Loucy (cell line): Measurements from ENCODE around the gene MT4.
A peak's percentile ranks its signal among the peaks of the same experiment; 100 is the strongest.

Experiments used
- H2AFZ ChIP-seq: fragments of 200-600 bp; sonication (generic); 2 replicates; pipeline ENCODE4 v1.6.0; 2016; ENCODE audit warnings: antibody characterized with exemption, mild to moderate bottlenecking, low read length, moderate library complexity
- H3F3A ChIP-seq: fragments of 200-600 bp; 2 replicates; pipeline ENCODE4 v1.6.0; 2016; ENCODE audit warnings: antibody characterized with exemption, low read depth, mild to moderate bottlenecking
- H3K27me3 ChIP-seq: fragments of 200-600 bp; sonication (generic); 2 replicates; pipeline ENCODE4 v1.6.1; 2014; ENCODE audit warnings: low read length, mild to moderate bottlenecking; ENCODE audit not compliant: insufficient read depth, poor library complexity, severe bottlenecking
- H3K36me3 ChIP-seq: fragments of 200-600 bp; sonication (generic); 2 replicates; pipeline ENCODE4 v1.6.1; 2016; ENCODE audit warnings: low read length; ENCODE audit not compliant: insufficient read depth
- H3K4me1 ChIP-seq: fragments of 200-600 bp; sonication (generic); 2 replicates; pipeline ENCODE4 v1.5.1; 2014; ENCODE audit warnings: low read length, mild to moderate bottlenecking; ENCODE audit not compliant: insufficient read depth, poor library complexity, severe bottlenecking
- H3K4me2 ChIP-seq: fragments of 200-600 bp; sonication (generic); 2 replicates; pipeline ENCODE4 v1.6.0; 2014; ENCODE audit warnings: antibody characterized with exemption, low read length, low read depth, mild to moderate bottlenecking; ENCODE audit not compliant: poor library complexity, severe bottlenecking
- H3K4me3 ChIP-seq: fragments of 200-600 bp; sonication (generic); 2 replicates; pipeline ENCODE4 v1.5.1; 2014; ENCODE audit warnings: low read length, mild to moderate bottlenecking, mixed read lengths; ENCODE audit not compliant: poor library complexity, severe bottlenecking
- H3K79me2 ChIP-seq: fragments of 200-600 bp; sonication (generic); 2 replicates; pipeline ENCODE4 v1.6.1; 2014; ENCODE audit warnings: low read length; ENCODE audit not compliant: insufficient read depth
- H3K9ac ChIP-seq: fragments of 200-600 bp; sonication (generic); 2 replicates; pipeline ENCODE4 v1.6.0; 2014; ENCODE audit warnings: mild to moderate bottlenecking, low read depth, low read length, moderate library complexity; ENCODE audit not compliant: poor library complexity, severe bottlenecking
- H3K9me2 ChIP-seq: fragments of 200-600 bp; sonication (generic); replicated peaks from 2 replicates; pipeline ENCODE4 v1.6.1; 2016; ENCODE audit warnings: low read depth, low read length, mixed read lengths
- H3K9me3 ChIP-seq: fragments of 200-600 bp; sonication (generic); 2 replicates; pipeline ENCODE4 v1.6.1; 2014; ENCODE audit warnings: mild to moderate bottlenecking, antibody characterized with exemption, low read length, low read depth; ENCODE audit not compliant: insufficient read depth
- H4K20me1 ChIP-seq: fragments of 200-600 bp; sonication (generic); 2 replicates; pipeline ENCODE4 v1.6.0; 2014; ENCODE audit warnings: antibody characterized with exemption, low read length, mild to moderate bottlenecking; ENCODE audit not compliant: insufficient read depth, poor library complexity, severe bottlenecking
- EZH2phosphoT487 ChIP-seq: fragments of 200-600 bp; IDR thresholded peaks from 2 replicates; pipeline ENCODE4 v1.6.1; 2018; ENCODE audit warnings: antibody characterized with exemption, mild to moderate bottlenecking, moderate library complexity, borderline replicate concordance
- TF ChIP-seq, protein P1 (sequence below): fragments of 200-600 bp; sonication (generic); conservative IDR thresholded peaks from 2 replicates; pipeline ENCODE4 v1.5.1; 2014; ENCODE audit warnings: mild to moderate bottlenecking, antibody characterized with exemption, low read length

The MT4 gene

GRCh38 chr16:56600398-56600999, 35.6 kb downstream of the MT4 start:
- no peak overlapping the region for H3K9ac ChIP-seq
- H3K4me3 ChIP-seq: no peak overlapping the region
- no peaks in the 10 kb centered on the region for H4K20me1 ChIP-seq
- H3K36me3 ChIP-seq: no peaks in the 10 kb centered on the region
- no peak overlapping the region for H3K4me2 ChIP-seq
- no peaks in the 10 kb centered on the region for H3K9me2 ChIP-seq
- H3K79me2 ChIP-seq: no peaks in the 10 kb centered on the region
- H3F3A ChIP-seq: no peaks in the 10 kb centered on the region
- H3K4me1 ChIP-seq: no peaks in the 10 kb centered on the region
- H2AFZ ChIP-seq: no peak overlapping the region; the same call in 1 of the 2 replicates
- H3K9me3 ChIP-seq: no peaks in the 10 kb centered on the region
- H3K27me3 ChIP-seq: no peaks in the 10 kb centered on the region
- TF ChIP-seq, protein P1, sequence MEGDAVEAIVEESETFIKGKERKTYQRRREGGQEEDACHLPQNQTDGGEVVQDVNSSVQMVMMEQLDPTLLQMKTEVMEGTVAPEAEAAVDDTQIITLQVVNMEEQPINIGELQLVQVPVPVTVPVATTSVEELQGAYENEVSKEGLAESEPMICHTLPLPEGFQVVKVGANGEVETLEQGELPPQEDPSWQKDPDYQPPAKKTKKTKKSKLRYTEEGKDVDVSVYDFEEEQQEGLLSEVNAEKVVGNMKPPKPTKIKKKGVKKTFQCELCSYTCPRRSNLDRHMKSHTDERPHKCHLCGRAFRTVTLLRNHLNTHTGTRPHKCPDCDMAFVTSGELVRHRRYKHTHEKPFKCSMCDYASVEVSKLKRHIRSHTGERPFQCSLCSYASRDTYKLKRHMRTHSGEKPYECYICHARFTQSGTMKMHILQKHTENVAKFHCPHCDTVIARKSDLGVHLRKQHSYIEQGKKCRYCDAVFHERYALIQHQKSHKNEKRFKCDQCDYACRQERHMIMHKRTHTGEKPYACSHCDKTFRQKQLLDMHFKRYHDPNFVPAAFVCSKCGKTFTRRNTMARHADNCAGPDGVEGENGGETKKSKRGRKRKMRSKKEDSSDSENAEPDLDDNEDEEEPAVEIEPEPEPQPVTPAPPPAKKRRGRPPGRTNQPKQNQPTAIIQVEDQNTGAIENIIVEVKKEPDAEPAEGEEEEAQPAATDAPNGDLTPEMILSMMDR: peak; percentile 85
- TF ChIP-seq EZH2phosphoT487: no peak

DNA sequence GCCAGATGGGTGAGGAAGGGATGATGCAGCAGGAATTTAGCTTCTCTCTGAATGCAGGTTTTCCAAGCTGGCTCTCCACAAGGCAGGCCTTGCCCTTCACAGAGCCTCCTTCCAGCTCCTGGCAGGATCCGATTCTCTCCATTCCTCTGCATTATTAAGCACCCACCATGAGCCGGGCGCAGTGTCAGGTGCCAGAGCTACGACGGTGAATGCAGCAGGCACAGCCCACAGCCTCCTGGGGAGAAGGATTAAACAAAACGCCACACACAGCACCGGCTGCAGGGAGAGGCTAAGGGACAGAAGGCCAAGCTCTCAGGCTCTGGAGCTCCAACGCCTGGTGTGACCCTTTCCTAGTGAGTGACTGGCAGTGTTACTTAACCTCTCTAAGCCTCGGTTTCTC, 36.5 kb downstream of the MT4 start:
- H3K9ac ChIP-seq: no peak overlapping the region
- TF ChIP-seq, protein P1: no peak
- no peak for TF ChIP-seq EZH2phosphoT487
- no peaks in the 10 kb centered on the region for H3K79me2 ChIP-seq
- no peaks in the 10 kb centered on the region for H3K9me2 ChIP-seq
- H3K36me3 ChIP-seq: no peaks in the 10 kb centered on the region
- no peak overlapping the region for H3K4me3 ChIP-seq
- no peaks in the 10 kb centered on the region for H3K9me3 ChIP-seq
- no peaks in the 10 kb centered on the region for H3F3A ChIP-seq
- H3K4me1 ChIP-seq: no peaks in the 10 kb centered on the region
- no peak overlapping the region for H2AFZ ChIP-seq
- H3K27me3 ChIP-seq: no peaks in the 10 kb centered on the region
- no peak overlapping the region for H3K4me2 ChIP-seq
- H4K20me1 ChIP-seq: no peaks in the 10 kb centered on the region

GRCh38 chr16:56603589-56603988, 38.7 kb downstream of the MT4 start:
- Histone ChIP-seq H3F3A (no peaks in the 10 kb centered on the region), H4K20me1 (no peaks in the 10 kb centered on the region), H3K36me3 (no peaks in the 10 kb centered on the region), H3K4me1 (peaks cover 5% of the 10 kb centered on the region), H3K4me3 (no peak overlapping the region), H2AFZ (no peak overlapping the region; the same call in 1 of the 2 replicates), H3K27me3 (no peaks in the 10 kb centered on the region), H3K4me2 (no peak overlapping the region), H3K9me2 (no peaks in the 10 kb centered on the region), H3K9me3 (no peaks in the 10 kb centered on the region), H3K79me2 (no peaks in the 10 kb centered on the region), H3K9ac (no peak overlapping the region)
- TF ChIP-seq, protein P1: no peak; the same call in 1 of the 2 replicates
- no peak for TF ChIP-seq EZH2phosphoT487
